ENCODE results near the gene FAU. TPM values are rescaled to one million over a fixed set of nuclear protein-coding genes. Genes with fewer than 3 reads are reported as not detected.

Gene FAU
- total and polyA plus RNA-seq, 9 of the 15 experiments (the other 6 are each of a cell fraction or from before 2014, with no cell fraction given) = 433 to 1,827 (median 942) TPM

GRCh38 chr11:65121865-65122696, at the start of gene FAU, which contains the start of gene MRPL49 (continued):
- no peak for TF ChIP-seq KAT8 (IDR thresholded peaks at IDR 0.05; ENCODE audit: low read depth)
- no peak for TF ChIP-seq KLF1 (tag; IDR thresholded peaks at IDR 0.05)
- peak; percentile 36 to 72; a peak in 3 of 4 replicates for TF ChIP-seq SIN3A (IDR thresholded peaks at IDR 0.05; ENCODE audit: borderline replicate concordance in 2 of 2, control insufficient read depth in 1 of 2, low read depth in 2 of 2, low read length in 2 of 2)
- TF ChIP-seq, protein P1, sequence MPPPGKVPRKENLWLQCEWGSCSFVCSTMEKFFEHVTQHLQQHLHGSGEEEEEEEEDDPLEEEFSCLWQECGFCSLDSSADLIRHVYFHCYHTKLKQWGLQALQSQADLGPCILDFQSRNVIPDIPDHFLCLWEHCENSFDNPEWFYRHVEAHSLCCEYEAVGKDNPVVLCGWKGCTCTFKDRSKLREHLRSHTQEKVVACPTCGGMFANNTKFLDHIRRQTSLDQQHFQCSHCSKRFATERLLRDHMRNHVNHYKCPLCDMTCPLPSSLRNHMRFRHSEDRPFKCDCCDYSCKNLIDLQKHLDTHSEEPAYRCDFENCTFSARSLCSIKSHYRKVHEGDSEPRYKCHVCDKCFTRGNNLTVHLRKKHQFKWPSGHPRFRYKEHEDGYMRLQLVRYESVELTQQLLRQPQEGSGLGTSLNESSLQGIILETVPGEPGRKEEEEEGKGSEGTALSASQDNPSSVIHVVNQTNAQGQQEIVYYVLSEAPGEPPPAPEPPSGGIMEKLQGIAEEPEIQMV (tag; conservative IDR thresholded peaks at IDR 0.05; ENCODE audit: low read depth) = no peak
- TF ChIP-seq HSF4 (CRISPR knock-in tag; IDR thresholded peaks at IDR 0.05; ENCODE audit: borderline replicate concordance) = no peak
- TF ChIP-seq CREB1 (IDR thresholded peaks at IDR 0.05) = peak; percentile 98
- TF ChIP-seq CREB1 (CRISPR knock-in tag; IDR thresholded peaks at IDR 0.05) = peak; percentile 99
- TF ChIP-seq, protein P2, sequence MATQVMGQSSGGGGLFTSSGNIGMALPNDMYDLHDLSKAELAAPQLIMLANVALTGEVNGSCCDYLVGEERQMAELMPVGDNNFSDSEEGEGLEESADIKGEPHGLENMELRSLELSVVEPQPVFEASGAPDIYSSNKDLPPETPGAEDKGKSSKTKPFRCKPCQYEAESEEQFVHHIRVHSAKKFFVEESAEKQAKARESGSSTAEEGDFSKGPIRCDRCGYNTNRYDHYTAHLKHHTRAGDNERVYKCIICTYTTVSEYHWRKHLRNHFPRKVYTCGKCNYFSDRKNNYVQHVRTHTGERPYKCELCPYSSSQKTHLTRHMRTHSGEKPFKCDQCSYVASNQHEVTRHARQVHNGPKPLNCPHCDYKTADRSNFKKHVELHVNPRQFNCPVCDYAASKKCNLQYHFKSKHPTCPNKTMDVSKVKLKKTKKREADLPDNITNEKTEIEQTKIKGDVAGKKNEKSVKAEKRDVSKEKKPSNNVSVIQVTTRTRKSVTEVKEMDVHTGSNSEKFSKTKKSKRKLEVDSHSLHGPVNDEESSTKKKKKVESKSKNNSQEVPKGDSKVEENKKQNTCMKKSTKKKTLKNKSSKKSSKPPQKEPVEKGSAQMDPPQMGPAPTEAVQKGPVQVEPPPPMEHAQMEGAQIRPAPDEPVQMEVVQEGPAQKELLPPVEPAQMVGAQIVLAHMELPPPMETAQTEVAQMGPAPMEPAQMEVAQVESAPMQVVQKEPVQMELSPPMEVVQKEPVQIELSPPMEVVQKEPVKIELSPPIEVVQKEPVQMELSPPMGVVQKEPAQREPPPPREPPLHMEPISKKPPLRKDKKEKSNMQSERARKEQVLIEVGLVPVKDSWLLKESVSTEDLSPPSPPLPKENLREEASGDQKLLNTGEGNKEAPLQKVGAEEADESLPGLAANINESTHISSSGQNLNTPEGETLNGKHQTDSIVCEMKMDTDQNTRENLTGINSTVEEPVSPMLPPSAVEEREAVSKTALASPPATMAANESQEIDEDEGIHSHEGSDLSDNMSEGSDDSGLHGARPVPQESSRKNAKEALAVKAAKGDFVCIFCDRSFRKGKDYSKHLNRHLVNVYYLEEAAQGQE (IDR thresholded peaks at IDR 0.05; ENCODE audit: borderline replicate concordance) = no peak; the same call in 1 of the 2 replicates
- TF ChIP-seq, protein P2 (CRISPR knock-in tag; IDR thresholded peaks at IDR 0.05; ENCODE audit: low read depth) = no peak
- no peak for TF ChIP-seq HNRNPUL1 (IDR thresholded peaks at IDR 0.05; ENCODE audit: low read length)
- TF ChIP-seq ZNF77 (CRISPR knock-in tag; IDR thresholded peaks at IDR 0.05) = no peak
- TF ChIP-seq SOX6 (IDR thresholded peaks at IDR 0.05) = peak; percentile 12; the same call in 1 of the 2 replicates
- peak; percentile 66 for TF ChIP-seq EGR1 (conservative IDR thresholded peaks at IDR 0.05)
- peak; percentile 44 to 91; a peak in 3 of 4 replicates for TF ChIP-seq FOXK2 (conservative IDR thresholded peaks at IDR 0.05 in 1 of 2, IDR thresholded peaks at IDR 0.05 in 1 of 2; ENCODE audit: low read depth in 2 of 2)
- TF ChIP-seq HDAC3 (IDR thresholded peaks at IDR 0.05; ENCODE audit: borderline replicate concordance, partially characterized antibody) = no peak
- no peak for TF ChIP-seq SAFB2 (IDR thresholded peaks at IDR 0.05; ENCODE audit: borderline replicate concordance, low read depth, low read length, severe bottlenecking)
- TF ChIP-seq ZKSCAN1 (IDR thresholded peaks at IDR 0.05; ENCODE audit: low read depth, low read length) = peak; percentile 31; the same call in 1 of the 2 replicates
- TF ChIP-seq ETV1 (tag; conservative IDR thresholded peaks at IDR 0.05; ENCODE audit: low read depth) = no peak
- peak; percentile 88 for TF ChIP-seq KDM5B (IDR thresholded peaks at IDR 0.05; ENCODE audit: insufficient replicate concordance, low read depth, low read length)
